Left renal pelvis (tissue), 4 donors: ENCODE data around the gene OBSL1. TPM values are rescaled to one million over a fixed set of nuclear protein-coding genes. Genes with fewer than 3 reads are reported as not detected.

Experiments used
- DNase-seq, 4 donors: peaks; one replicate each; pipeline ENCODE4 v3.0.0-alpha.2; 2013; ENCODE audit warnings: low read depth in 4 of 4, low spot score in 3 of 4
- polyA plus RNA-seq, 4 donors: library from polyadenylated mRNA; unstranded; fragments of 120-200 nt; gene quantifications; one replicate each; pipeline ENCODE4 v1.2.1, GENCODE V29; 2013; ENCODE audit not compliant: insufficient read length in 4 of 4

OBSL1 gene
- polyA plus RNA-seq, 4 donors = 104 to 200 (median 132) TPM

DNA sequence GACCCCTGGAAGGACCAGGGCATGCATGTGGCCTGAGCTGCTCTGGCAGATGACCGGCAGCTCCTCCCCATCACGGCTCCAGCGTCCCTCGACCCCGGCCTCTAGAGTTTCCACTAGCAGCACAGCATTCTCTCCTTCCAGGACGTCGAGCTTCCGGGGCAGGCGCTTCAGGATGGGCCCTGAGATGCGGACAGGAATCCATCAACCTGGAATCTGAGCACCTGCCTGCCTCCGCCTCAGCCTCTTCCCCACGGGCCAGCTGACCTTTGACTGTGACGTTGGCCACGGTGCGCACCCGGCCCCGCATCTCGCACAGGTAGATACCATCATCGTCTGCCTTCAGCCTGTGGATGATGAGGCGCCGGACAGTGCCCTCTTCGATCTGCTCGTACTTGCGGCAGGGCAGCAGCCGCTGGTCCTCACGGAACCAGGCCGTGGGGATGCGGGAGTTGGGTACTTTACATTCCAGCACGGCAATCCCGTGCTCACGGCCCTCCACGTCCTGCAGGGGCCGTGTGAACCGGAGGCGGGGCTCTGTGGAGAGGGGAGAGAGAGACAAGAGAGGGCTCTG is 3.5 kb downstream of the OBSL1 start:
- DNase-seq = no peak

DNA sequence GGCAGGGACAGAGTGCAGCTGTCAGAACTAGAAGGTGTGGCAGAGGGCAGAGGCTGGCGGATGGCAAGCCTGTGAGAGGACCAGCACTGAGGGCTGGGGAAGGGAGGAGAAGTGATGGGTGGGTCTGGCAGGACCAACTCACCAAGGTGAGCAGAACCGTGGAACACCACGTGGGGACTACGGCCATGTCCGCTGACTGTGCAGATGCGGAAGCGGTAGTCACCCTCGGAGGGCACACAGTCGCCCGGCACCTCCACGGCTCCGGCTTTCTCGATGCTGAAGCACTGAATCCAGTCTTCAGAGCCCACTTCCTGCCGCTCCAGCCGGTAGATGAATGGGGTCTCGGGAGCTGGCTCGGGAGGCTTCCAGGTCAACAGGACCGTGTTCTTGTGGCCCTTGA is 4.2 kb downstream of the OBSL1 start:
- DNase-seq = no peak

DNA sequence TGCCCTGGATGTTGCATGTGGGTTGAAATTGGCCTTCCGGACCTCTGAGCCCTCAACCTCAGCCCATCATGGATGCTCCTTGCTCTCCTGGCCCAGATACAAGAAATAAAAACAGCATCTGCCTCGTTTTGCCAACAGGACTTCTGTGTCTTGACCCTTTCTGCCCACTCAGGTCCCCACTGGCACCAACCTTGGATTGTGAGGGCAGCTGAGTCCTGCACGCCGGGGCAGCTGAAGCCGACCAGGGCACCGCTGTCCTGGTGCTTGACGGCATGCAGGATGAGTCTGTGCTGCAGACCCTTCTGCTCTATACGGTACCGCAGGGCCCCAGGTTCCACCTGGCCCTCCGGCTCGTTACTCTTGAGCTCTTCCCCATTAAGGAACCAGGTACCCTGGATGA is 4.7 kb downstream of the OBSL1 start:
- DNase-seq = no peak

DNA sequence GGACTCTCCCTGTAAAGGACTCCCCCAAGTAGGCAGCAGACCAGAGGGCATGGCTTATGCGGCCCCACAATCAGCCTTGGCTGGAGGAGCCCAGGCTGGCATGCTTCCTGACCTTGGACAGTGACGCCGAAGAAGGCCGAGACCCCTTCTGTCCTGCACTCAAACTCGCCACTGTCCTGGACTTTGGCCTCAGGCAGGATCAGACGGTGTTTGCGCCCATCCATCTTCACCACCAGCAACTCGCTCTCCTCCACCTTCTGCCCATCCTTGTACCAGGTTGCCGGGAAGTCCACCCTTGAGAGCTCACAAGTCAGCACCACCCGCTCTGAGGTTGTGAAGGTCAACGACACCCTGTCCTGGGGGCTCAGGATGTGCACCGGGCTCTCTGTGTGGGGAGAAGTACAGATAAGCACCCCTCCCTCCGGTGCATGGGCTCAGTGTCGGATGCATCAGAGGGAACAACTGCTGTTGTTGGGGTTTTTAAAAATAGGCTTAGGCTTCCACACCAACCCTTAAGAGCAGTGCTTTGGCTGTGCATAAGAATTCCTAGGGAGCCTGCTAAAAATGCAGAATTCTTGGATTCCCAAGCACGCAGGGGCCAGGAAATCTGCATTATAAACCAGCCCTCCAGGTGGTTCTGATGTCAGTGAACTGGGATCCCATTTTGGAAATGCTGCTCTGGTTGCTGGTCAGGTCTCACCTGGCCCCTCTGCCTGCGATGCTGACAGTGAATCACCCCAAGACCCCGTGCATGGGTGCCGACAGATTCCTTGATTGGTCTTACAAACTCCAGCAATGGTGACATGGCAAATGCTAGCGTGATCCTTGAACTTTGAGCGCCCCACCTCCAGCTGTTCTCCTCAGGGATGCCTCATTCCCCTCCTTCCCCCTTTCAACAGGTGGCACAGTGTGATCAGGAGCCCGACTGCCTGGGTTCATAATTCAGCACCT is 5.9 kb downstream of the OBSL1 start:
- DNase-seq = no peak

DNA sequence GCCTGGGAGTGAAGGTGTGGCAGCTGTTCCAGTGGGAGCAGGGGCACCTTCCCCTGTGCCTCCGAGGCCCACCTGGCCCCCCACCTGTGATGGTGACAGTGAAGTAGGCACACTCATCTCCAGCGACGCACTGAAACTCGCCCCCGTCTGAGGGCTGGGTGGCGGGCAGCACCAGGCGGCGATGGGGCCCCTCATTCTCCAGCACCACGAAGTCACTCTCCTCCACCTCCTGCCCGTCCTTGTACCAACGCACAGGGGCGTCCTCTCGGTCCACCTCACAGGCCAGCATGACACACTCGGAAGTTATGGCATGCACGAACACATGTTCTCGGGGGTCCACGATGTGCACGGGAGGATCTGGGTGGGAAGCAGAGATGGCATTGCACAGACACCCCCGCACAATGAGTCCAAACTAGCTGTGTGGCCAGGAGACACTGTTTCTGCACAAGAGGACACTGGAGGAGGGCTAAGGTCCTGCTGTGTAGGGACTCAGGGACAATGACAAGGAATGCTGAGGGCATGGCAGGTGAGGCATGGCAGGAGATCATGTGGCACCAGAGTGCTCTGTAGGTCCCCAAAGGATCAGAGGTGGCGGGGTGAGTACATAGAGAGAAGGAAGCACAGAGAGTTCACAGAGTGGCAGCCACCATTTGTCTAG is 7.9 kb downstream of the OBSL1 start:
- DNase-seq = no peak

DNA sequence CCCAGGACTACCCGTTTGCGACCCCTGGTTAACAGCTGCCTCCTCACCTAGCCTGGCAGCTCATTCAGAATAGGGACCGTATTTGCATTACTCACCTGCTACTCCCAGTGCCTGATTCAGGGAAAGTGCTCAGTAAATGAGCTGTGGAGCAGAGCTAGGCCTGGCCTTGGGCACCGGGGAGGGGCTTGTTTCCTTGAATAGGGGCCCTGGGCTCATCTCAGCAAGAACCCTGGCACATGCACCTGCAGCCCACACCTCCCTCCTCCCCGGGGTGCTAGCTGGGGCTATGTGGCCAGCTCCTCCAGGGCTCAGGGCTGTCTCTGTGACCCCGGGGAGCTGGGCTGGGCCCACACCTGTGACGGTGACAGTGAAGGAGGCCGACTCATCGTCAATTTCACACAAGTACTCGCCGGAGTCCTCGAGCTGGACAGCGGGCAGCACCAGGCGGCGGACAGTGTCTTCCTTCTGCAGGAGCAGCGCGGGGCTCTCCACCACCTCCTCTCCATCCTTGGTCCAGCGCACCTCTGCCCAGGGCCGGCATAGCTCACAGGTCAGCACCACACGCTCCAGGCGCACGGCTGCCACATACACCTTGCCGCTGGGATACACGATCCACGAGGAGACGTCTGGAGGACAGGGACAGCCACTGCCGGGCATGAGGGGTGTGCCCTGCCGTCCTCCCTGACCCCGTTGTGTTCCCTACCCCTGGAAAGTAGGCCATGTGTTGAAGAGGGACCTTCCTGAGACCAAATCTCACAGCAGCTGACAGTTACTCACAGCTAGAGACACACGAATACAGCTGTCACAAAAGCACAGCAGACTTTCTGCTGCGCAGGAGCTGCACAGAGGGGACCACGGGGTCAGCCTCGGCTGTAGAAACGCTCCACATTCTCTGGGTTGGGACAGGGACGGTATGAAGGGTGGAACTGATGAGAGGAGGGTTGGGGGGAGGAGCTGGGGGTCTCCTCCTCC is 9.0 kb downstream of the OBSL1 start:
- no peak for DNase-seq

DNA sequence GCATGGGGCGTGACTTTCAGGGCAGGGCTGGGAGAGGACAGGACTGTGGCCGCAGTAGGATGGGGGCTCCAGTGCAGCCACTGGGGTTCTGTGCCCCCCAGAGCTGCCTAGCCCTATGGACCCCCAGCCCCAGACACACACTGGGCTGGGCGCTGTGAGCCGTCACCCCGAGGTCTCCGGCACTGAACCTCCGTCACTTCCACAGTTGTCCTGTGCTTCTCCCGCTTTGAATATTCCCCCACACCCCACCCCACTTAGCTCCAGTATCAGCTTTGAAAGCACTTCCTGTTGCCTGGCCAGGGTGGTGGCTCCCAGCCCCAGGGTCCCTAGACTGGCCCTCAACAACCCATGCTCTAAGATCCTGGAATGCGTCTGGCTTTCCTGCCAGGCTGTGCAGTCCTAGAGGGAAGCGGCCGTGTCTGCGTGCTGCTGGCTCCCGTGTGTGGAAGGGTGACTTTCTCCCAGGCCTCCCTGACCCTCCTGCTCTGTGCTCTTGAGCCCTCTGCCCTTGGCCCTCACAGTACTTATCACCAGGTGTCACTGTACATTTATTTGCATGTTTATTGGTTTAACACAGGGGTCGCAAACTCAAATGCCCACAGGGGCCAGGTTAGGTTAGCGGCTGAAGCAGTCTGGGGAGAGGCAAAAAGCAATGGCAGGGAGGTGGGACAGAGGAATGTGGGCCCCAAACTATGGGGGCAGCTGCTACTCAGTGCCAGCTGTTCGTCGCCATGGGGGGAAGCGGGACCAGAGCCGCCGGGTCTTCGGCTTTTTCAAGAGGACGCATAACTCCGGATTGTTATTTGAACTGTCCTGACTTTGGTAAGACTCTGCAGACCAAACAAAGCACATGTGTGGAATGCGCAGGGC is 9.9 kb downstream of the OBSL1 start:
- no peak for DNase-seq

DNA sequence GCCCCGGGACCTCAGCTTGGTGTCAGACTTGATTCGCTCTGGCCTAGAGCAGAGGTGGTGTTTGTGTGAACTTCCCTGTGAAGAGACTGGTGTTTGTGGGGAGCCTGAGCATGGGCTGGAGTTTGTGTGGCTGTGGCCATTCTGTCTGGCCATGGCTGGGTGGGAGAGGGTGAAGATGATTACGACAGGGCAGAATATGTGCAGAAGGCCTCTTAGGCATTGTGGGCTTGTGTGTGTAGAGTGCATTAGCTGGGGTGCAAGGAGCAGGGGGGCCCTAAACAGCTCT is 10.5 kb downstream of the OBSL1 start:
- DNase-seq = no peak

DNA sequence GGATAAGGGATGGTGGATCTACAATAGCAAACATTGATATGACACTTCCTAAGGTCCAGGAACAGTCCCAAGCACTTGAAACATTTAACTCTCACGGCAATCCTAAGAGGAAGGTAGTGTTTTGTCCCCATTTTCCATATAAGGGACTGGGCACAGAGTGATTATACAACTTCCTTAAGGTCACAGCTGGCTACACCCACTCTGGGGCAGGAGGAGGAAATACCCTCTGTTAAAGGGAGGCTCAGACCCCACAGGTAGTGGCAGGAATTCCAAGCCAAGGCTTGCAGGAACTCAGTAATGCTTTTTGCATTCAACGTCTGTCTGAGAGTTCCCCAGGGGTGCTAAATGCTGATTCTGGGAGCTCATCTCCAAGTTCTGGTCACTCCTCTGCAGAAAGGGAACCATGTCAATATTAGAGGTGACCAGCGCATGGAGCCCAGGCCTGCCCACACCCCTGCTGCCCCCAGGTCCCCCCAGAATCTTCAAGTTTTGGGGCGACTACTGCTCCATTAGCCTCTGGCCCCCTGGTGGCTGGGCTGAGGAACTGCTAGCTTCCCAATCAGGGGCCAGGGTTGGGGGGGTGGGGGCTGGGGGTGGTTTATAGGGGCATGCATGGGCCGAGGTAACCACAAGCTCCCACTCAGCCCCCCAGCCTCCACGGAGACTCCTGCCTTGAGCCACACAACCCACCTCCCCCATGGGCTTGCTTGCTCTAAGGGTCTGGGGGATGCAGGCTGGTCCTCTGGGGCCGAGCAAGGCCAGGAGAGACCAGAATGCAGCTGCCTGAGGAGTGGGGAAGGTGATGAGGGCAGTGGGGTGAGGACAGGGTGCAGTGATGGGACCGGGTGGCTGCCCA is 11.1 kb downstream of the OBSL1 start:
- no peak for DNase-seq

DNA sequence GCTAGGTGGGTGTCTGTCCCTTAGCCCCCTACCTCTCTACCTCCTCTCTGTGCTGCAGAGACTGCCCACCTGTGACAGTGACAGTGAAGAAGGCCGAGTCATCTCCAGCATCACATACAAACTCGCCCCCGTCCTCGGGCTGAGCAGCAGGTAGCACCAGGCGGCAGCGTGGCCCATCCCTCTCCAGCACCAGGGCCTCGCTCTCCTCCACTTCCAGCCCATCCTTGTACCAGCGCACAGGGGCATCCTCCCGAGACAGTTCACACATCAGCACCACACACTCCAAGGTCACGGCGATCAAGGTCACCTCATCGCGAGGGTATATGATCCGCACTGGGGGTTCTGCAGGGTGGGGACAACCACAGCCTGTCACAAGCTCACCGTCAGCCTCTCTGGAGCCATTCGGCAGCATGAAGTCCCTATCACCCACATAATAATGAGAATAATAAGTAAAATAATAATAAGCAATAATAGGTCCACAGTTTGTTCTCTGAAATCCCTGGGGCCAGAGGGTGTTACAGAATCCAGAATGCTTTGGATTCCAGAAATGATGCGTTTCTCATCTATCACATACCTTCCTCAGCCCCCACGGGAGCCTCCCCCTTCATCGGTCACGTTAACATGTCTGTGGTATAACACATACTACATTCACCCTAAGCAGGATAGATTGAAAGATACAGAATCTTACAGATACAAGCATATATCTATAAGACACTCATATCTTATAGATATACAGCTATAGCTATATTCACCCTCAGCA is 12.0 kb downstream of the OBSL1 start:
- DNase-seq = no peak

DNA sequence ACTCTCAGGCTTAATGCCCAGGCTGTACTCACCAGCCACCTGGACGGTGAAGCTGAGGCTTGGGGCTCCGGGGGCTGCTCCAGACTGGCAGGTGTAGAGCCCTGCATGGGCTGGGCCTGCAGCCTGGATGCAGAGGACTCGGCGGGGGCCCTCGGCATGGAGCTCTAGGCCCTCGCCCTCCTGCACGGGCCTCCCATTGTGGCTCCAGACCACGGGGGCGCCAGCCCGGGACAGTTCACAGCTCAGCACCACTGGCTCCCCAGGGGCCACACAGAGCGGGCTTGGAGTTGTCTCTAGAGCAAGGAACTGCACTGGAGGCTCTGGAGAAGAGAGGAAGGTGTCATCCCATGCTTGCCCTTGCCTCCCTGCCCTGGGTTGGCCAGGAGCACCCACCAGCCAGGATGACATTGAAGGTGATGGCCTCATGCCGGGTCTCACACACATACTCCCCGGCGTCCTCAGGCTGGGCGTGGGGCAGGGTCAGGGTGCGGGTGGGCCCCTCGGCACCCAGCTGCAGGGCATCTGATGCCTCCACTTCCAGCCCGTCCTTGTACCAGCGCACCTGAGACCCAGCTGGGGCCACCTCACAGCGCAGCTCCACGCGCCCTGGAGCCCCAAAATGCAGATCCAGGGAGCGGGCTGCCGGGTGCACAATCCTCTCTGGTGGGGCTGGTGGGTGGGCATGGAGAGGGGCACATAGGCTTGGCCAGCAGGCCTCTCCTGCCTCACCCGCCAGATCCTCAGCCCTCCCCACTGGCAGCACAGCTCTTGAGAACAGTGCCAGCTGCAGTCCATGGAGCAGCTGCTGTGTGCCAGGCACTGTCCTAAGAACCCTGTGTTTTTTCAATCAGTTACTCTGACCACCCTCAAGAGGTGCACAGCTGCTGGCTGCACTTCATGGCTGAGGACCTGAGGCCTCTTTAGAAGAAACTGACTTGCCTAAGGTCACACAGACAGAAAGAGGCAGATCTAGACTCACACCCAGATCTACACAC is 13.3 kb downstream of the OBSL1 start:
- no peak for DNase-seq

DNA sequence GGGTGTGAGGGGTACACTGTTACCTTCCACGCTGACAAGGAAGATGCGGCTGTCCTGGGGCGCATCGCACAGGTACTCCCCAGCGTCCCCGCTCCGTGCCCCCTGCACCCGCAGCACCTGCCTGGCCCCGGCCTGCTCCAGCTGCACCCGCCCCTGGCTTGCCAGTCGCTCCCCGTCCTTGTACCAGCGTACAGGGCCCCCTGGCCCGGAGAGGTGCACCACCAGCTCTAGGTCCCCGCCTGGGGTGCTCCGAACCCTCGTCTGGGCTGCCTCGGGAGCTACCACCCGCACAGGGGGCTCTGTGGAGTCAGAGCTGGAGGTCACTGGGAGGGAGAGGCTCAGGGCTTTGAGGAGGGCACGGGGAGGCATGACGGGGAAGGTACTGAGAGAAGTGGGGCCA is 14.0 kb downstream of the OBSL1 start:
- no peak for DNase-seq

DNA sequence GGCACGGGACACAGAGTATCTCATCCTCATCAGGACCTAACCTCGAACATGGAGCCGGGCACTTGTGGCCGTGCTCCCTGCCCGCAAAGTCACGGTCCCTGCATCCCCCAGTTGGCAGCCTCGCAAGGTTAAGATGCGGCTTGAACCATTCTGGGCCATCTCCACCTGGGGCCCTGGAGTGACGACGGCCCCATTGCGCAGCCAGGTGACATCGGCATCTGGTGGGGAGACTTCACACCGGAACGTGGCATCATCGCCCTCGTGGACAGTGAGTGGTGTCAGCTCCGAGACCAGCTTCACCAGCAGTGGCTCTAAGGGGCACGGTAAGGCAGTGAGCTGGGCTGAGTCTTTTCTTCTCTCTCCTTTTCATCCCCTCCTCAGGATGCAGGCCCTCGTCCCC is 14.9 kb downstream of the OBSL1 start:
- DNase-seq = no peak

DNA sequence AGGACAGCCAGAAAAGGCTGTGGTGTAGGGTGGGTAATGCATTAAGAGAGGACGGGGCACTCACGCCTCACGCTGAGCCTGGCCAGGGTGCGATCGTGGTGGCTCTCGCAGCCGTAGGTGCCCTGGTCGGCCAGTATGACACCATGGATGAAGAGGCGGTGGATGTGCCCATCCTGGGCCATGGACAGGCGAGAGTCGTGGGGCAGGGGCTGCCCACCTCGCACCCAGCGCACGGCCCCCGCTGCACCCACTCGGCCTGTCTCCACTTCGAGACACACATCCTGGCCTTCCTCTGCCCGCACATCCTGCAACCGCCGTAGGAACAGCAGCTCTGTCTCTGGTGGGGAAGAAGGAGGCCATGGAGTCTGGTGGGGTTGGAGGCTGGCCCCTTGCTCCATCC is 15.4 kb downstream of the OBSL1 start:
- DNase-seq = no peak

DNA sequence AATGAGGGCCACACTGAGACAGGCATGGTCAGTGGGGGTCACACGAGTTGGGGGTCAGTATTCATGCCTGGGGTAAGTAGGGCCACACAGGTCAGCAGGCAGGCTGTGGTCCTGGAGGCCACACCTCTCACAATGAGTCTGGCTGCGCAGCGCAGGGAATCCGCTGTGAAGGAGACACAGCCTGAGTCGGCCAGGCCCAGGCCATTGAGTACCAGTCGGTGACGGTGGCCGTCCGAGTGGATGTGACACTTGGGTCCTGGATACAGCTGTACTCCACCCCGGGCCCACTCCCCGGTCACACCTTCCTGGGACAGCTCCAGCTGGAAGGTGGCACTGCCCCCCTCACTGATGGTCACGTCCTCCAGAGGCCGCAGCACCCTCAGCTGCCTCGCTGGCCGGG is 17.0 kb downstream of the OBSL1 start:
- DNase-seq = no peak

DNA sequence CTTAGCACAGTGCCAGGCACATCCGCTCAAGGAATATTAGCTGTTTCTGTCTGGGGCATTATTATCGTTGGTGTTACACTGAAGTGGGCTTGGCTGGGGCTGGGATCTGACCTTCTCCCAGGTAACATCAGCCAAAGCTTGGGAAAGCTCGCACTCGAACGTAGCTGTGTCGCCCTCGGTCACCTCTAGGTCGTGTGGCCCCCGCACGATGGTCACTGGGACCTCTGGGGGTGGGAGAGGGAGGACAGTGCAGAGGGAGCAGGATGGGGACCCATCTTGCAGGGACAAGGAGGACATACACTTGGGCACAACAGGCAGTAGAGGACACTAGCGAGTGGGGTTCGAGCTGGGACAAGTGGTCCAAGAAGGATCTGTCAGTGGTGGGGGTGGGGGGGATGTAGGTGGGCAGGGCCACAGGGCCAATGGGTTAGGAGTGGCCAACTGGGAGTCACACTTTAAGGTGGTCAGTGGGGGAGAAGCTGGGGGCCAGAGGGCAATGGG is 17.8 kb downstream of the OBSL1 start:
- DNase-seq = no peak

DNA sequence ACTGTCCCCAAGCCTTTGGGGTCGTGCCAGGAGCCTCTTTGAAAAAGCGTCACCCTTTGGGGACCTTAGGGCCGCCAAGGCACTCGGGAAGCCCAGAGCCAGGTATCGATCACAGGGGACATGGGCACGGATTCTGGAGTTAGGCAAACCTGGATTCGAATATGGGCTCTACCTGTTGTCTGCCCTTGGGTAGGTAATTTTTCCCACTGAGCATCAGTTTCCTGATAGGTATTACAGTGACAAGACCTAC is 18.2 kb downstream of the OBSL1 start:
- no peak for DNase-seq
